T-helper 1 cell treated with Interleukin-12 subunit alpha and Interleukin-12 subunit beta and Interleukin-4 antibody, amounts not matched to agents 30 μg/mL and 1 μg/mL, for 36 hours (primary cell): ENCODE data around the gene SEPTIN6.
A peak's percentile ranks its signal among the peaks of the same experiment; 100 is the strongest.

Experiments used
- H3K27ac Mint-ChIP-seq: one replicate; pipeline ENCODE4 v1.8.0; 2021; ENCODE audit warnings: mild to moderate bottlenecking, mixed read lengths
- H3K27me3 Mint-ChIP-seq: one replicate; pipeline ENCODE4 v1.8.0; 2021; ENCODE audit warnings: low read depth, mixed read lengths
- H3K36me3 Mint-ChIP-seq: one replicate; pipeline ENCODE4 v1.8.0; 2021; ENCODE audit warnings: low read depth, mixed read lengths
- H3K4me1 Mint-ChIP-seq: one replicate; pipeline ENCODE4 v1.8.0; 2021; ENCODE audit warnings: low read depth, mixed read lengths
- H3K4me3 Mint-ChIP-seq: one replicate; pipeline ENCODE4 v1.8.0; 2021; ENCODE audit warnings: mild to moderate bottlenecking, moderate library complexity, mixed read lengths
- H3K9me3 Mint-ChIP-seq: one replicate; pipeline ENCODE4 v1.8.0; 2021; ENCODE audit warnings: mixed read lengths

SEPTIN6 gene

GRCh38 chrX:119647552-119648420 lies 45.2 kb downstream of the SEPTIN6 start:
- Mint-ChIP-seq H3K4me3 (peak overlapping the region; percentile 58), H3K27me3 (no peaks in the 10 kb centered on the region), H3K9me3 (no peaks in the 10 kb centered on the region), H3K4me1 (peaks cover 27% of the 10 kb centered on the region), H3K27ac (peak overlapping the region; percentile 90), H3K36me3 (peaks cover 28% of the 10 kb centered on the region)

DNA sequence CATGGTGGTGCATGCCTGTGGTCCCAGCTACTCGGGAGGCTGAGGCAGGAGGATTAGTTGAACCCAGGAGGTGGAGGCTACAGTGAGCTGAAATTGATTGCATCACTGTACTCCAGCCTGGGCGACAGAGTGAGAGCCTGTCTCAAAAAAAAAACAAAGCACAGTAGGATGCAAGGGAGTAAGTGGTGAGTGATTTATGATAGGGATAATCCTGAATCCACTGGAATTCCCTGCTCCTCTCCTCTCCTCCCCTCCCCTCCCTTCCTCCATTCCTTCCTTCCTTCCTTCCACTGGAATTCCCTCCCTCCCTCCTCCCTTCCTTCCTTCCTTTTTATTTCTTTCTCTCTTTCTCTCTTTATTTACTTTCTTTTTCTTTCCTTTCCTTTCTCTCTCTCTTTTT lies 45.9 kb downstream of the SEPTIN6 start:
- peaks cover 27% of the 10 kb centered on the region for H3K4me1 Mint-ChIP-seq
- H3K9me3 Mint-ChIP-seq: no peaks in the 10 kb centered on the region
- no peak overlapping the region for H3K4me3 Mint-ChIP-seq
- peak overlapping the region; percentile 74 for H3K27ac Mint-ChIP-seq
- no peaks in the 10 kb centered on the region for H3K27me3 Mint-ChIP-seq
- peaks cover 26% of the 10 kb centered on the region for H3K36me3 Mint-ChIP-seq

- Mint-ChIP-seq H3K4me3 (peak overlapping the region; percentile 21), H3K4me1 (peaks cover 27% of the 10 kb centered on the region), H3K9me3 (no peaks in the 10 kb centered on the region), H3K36me3 (peaks cover 26% of the 10 kb centered on the region), H3K27me3 (no peaks in the 10 kb centered on the region), H3K27ac (peak overlapping the region; percentile 74)
Measured at GRCh38 chrX:119646515-119646914, 46.5 kb downstream of the SEPTIN6 start.

DNA sequence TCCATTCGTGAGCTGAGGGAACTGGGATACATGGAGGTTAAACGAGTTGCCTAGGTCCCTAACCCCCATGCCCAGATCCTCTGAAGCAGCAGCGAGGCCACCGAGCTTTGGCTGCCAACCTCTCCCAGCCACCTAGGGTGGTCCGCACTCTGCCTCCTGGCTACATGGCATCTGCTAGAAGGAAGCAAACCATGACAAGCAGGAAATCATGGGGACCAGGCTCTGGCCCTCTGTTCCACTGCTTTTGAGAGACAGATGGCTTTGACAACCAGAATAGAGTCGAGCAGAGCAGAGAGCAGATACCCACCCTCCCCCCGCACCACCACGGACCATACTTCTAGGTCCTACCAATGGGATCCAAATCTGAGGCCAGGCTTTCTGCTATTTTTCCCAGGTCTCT lies 49.3 kb downstream of the SEPTIN6 start:
- Mint-ChIP-seq H3K27ac (no peak overlapping the region), H3K27me3 (no peaks in the 10 kb centered on the region), H3K4me3 (no peak overlapping the region), H3K36me3 (peaks cover 32% of the 10 kb centered on the region), H3K9me3 (no peaks in the 10 kb centered on the region), H3K4me1 (peaks cover 18% of the 10 kb centered on the region)
